GM21528 (cell line): Measurements from ENCODE around the gene SOX2.
"Not testable (repeated sequence)": the region's sequence is repeated elsewhere in the genome, so short reads cannot be mapped to it uniquely, and the experiment has no call there.

Experiments used
- ATAC-seq: cut with Tn5 transposase; IDR thresholded peaks from one replicate; pipeline ENCODE4 v1.9.1; 2021; ENCODE audit warnings: mild to moderate bottlenecking, moderate library complexity; ENCODE audit not compliant: unreplicated experiment, low FRiP score

The SOX2 gene

GRCh38 chr3:181753391-181753790 lies 41.7 kb downstream of the SOX2 start:
- no peak for ATAC-seq

GRCh38 chr3:181755959-181756358 lies 44.2 kb downstream of the SOX2 start:
- no peak for ATAC-seq

GRCh38 chr3:181756645-181757297 lies 45.0 kb downstream of the SOX2 start:
- no peak for ATAC-seq

- no peak for ATAC-seq
Measured at GRCh38 chr3:181757694-181758306, 46.1 kb downstream of the SOX2 start.

- ATAC-seq: no peak
Measured at GRCh38 chr3:181761906-181762305, 50.2 kb downstream of the SOX2 start.

GRCh38 chr3:181764033-181764432 lies 52.3 kb downstream of the SOX2 start:
- ATAC-seq: not testable (repeated sequence)
